Keratinocyte (primary cell): ENCODE measurements around the gene TMEM150B.

Experiments used
- CTCF ChIP-seq, 3 experiments: IDR thresholded peaks in 1 of 3; conservative IDR thresholded peaks in 1 of 3; optimal IDR thresholded peaks in 1 of 3; 2 replicates in 2 of 3; 3 replicates in 1 of 3; pipeline versions ENCODE3 to v1.5.1; 2011; ENCODE audit warnings: low read length in 3 of 3, mild to moderate bottlenecking in 3 of 3, moderate library complexity in 2 of 3, control low read depth in 1 of 3, inconsistent platforms in 1 of 3; ENCODE audit not compliant: insufficient read depth in 2 of 3; ENCODE audit errors: extremely low read depth in 1 of 3
- EZH2 ChIP-seq: IDR thresholded peaks from one replicate; pipeline ENCODE4 v1.6.1; 2012; ENCODE audit warnings: inconsistent platforms, mild to moderate bottlenecking, low read length, moderate library complexity

- TF ChIP-seq CTCF (optimal IDR thresholded peaks at IDR 0.05 in 1 of 3, IDR thresholded peaks at IDR 0.05 in 1 of 3, conservative IDR thresholded peaks at IDR 0.05 in 1 of 3; ENCODE audit: extremely low read depth in 1 of 3, insufficient read depth in 2 of 3, low read length in 3 of 3): no peak
- no peak for TF ChIP-seq EZH2
These were observed 16.9 kb downstream of the TMEM150B start for GRCh38 chr19:55308281-55308680.
